ENCODE data around the gene CTIF.

CTIF gene

DNA sequence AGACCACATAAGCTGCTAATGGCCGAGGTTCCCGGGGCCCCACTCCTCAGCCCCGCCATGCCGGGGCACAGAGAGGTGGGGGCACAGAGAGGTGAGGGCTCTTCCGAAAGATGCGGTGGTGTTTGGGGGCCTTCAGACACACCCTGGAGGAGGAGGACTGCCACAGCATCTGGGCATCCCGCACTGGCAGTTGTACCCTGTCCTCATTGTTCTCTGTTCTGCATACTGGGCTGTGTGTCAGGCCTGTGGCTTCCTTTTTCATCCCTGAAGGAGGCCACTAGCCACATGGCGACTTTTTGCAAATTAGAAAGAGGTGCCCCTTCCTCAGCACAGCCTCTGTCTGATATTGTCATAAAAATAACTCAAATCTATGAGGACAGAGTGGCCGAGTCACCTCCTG lies 150.1 kb downstream of the CTIF start:
- H3K4me3 ChIP-seq (ENCODE audit: low read depth, low read length) = no peak overlapping the region
- no peak for DNase-seq (ENCODE audit: low read depth)

DNA sequence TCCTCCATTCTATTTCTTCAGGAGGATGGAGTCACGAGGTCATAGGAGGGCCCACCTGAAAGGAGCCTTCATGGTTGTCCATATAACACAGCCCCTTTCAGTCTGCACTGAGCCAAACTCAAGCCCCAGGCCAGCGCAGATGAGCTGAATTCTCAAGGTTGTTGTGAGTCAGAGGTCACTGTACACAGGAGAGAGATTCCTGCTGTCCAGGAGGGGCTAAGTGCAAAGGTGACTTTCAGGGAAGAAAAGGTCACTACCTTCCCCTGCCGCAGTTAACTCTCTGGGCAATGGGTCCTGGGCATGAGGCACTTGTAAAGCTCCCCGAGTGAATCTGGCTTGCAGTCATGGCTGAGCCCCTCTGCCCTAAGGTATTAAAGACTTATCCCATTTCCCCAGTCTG lies 150.7 kb downstream of the CTIF start:
- DNase-seq (ENCODE audit: low read depth) = no peak

DNA sequence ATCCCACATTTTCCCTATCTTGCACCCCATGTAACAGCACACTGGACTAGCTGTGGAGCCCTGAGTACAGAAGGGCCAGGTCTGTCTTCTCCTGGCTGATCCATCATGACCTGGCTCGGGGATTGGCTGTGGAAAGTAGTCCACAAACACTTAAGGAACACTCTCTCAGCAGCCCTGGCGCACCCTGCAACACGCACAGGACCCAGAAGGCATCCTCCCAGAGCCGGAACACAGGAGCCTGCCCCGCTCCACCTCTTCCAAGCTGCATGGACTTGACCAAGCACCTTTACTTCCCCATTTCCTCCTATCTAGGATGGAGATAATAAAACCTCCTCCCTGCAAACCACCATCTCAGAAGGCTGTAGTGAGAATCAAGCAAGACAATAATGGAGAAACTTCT lies 151.7 kb downstream of the CTIF start:
- H3K4me3 ChIP-seq (ENCODE audit: low read depth, low read length) = no peak overlapping the region
- no peak for DNase-seq (ENCODE audit: low read depth)

More for the DNA sequence above, 150.7 kb downstream of the CTIF start:
- H3K4me3 ChIP-seq (ENCODE audit: low read depth, low read length) = no peak overlapping the region

DNA sequence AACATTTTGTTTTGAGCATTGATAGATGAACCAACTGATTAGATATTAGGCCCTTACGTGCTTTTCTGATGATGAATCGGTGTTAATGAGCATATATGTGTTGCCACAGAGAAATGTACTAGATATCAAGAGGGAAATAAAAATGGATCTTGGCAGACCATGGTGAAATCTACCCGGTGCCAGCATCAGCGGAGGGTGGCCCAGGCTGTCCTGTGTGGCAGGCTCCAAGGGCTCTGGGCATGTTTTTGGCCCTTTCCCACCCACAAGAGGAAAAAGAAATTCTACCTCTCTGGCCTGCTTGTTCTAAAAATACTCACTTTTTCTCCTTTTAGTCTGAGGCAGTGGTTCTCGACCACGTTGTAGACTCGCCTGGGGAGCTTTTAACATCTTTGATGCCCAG lies 154.2 kb downstream of the CTIF start:
- no peak for DNase-seq (ENCODE audit: low read depth)
- H3K4me3 ChIP-seq (ENCODE audit: low read depth, low read length) = no peak overlapping the region

DNA sequence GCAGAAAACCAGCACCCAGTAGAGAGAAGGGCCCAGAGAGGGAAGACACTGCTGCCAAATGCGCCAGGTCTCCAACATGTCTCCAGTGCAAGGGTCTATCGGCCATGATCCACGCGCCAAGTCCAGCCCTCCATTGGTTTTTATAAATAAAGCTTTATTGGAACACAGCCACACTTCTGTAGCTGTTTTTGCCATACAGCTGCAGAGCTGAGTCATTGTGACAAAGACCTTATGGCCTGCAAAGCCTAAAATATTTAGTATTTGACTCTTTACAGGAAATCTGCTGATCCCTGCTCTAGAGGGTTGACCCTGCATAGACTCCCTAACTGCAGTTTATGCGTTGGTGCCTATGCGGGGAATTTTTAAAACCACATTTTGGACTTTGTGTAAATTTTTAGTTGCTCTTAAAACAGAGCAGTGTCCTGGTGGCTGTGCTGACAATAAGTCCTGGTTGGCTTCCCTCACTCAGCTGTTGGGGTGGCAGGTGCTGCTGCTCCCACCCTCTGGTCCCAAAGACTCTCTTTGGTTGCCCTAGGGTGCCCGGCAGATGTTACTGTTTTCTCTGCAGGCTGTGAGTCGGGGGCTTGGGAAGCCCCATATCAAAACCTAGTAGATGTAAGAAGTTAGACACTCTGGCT lies 154.9 kb downstream of the CTIF start:
- no peak for DNase-seq (ENCODE audit: low read depth)
- no peak overlapping the region for H3K4me3 ChIP-seq (ENCODE audit: low read depth, low read length)

DNA sequence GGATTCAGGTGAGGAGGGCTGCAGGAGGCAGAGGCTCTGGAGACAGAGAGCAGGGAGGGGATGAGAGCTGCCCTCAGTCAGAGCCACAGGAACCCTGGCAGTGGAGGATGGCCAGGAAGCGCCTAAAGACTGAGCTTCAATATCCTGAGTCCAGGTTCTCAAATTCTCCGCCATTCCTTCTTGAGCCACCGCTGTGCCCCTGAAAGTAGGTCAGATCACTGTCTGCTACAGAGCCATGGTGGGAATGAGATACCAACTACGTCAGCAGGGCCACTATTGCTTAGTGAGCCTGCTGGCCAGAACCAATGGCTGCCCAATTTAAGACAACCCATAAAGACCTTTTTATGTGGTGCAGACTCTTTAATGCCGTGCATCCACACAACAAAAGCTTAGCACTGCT lies 155.5 kb downstream of the CTIF start:
- H3K4me3 ChIP-seq (ENCODE audit: low read depth, low read length) = no peak overlapping the region
- no peak for DNase-seq (ENCODE audit: low read depth)

DNA sequence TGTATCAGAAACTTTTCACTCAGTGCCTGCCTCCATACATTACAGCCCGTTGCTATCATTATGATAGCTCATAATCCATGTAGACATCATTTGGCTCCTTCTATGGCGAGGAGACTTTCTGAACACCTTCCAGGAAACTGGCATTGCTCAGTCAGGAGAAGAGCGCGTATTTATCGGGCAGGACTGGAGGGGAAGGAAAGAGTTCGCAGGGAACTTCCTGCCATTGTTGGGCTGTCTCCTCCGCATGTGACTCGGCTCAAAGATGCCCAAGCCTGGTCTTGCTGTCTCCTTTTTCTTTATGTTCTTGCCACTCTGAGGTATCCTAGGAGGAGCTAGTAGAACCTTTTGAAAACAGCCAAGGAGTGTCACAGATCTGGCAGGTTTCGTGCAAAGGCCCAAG lies 156.8 kb downstream of the CTIF start:
- no peak for DNase-seq (ENCODE audit: low read depth)

DNA sequence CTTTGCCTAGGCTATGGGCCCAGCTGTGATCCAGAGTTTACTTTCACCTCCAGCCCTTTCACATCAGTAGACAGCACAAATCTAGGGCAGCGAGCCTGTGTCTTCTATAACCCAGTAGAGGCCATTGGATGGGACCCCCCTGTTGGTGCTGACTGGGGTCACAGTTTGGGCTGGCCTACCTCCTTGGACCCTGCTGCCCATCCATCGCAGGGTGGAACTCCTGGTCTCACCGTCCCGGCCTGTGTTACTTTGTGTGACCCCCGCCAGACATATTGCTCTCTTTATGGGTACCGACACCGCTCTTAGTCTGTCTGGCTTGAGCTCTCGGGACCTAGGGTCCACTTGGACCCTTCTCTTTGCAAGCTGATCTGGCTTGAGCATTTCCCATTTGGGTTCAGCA lies 157.4 kb downstream of the CTIF start:
- no peak for DNase-seq (ENCODE audit: low read depth)
- no peak overlapping the region for H3K4me3 ChIP-seq (ENCODE audit: low read depth, low read length)

More for the DNA sequence above, 156.8 kb downstream of the CTIF start:
- no peak overlapping the region for H3K4me3 ChIP-seq (ENCODE audit: low read depth, low read length)

DNA sequence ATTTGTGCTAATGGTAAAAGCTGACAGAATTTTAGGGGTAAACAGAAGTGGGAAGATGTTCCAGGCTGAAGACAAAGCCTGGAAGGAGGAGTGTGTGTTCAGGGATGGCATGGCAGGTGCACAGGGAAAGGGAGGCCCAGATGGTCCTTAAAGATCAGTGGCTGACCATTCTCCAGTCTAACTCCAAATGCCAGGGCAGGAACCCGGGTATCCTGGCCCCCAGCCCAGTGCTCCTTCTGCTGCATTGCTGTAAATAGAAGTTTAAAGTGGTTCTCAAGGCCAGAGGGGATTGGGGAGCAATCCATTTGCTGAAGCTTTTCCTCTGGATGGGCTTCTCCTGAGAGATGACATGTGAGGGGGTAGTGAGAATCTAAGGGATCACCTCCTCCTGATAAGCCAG lies 158.6 kb downstream of the CTIF start:
- H3K4me3 ChIP-seq (ENCODE audit: low read depth, low read length) = no peak overlapping the region
- no peak for DNase-seq (ENCODE audit: low read depth)

DNA sequence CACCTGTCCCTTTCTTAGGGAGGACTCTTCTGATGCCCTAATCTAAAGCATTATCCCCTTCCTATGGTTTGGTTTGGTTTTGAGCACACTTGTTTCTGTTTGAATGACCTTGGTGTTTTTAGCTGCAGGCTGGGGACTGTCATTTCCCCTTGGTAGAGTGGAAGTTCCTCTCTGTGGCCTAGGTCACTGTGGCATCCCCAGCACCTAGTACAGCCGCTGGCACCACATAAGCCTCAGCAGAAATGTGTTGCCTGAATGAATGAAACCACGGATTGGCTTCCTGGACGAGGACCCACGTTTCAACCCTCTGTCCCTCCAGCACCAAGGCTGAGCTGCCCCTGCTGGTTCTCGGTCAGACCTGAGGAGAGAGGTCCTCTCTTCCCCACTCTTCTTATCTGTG lies 159.9 kb downstream of the CTIF start:
- no peak overlapping the region for H3K4me3 ChIP-seq (ENCODE audit: low read depth, low read length)
- no peak for DNase-seq (ENCODE audit: low read depth)

DNA sequence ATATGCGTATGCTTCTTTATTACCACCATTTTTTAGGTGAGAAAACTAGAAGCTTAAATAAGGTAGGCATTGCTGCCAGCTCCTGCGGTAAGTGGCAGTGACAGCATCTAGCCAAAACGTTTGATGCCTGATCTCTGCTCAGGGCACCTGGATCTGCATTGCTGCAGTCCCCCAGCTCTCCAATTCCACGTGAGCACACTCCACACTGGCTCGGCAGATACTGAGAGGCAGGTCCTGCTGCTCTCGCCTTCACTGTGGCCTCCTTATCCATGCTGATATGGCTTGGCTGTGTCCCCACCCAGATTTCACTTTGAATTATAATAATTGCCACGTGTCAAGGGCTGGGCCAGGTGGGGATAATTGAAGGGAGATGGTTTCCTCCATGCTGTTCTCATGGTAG lies 160.9 kb downstream of the CTIF start:
- H3K4me3 ChIP-seq (ENCODE audit: low read depth, low read length) = no peak overlapping the region
- DNase-seq (ENCODE audit: low read depth) = no peak

DNA sequence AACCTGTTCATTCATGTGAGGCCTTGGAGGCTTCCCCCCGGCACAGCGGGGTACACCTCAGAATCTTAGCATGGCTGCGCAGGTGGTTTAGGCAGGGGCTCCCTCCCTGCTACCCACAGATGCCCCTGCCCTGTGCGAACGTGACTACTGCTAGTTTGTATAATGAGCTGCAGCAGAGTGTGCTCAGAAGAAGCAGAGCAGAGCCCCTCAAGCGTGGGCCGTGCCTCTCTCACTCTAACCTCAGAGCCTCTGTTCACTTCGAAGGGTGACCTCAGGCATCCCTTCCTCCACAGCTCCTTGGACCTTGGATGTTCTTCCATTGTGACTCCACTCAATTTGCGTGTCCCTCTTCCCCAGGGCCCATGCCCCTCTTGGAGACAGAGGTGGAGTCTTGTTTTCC lies 161.6 kb downstream of the CTIF start:
- no peak for DNase-seq (ENCODE audit: low read depth)

DNA sequence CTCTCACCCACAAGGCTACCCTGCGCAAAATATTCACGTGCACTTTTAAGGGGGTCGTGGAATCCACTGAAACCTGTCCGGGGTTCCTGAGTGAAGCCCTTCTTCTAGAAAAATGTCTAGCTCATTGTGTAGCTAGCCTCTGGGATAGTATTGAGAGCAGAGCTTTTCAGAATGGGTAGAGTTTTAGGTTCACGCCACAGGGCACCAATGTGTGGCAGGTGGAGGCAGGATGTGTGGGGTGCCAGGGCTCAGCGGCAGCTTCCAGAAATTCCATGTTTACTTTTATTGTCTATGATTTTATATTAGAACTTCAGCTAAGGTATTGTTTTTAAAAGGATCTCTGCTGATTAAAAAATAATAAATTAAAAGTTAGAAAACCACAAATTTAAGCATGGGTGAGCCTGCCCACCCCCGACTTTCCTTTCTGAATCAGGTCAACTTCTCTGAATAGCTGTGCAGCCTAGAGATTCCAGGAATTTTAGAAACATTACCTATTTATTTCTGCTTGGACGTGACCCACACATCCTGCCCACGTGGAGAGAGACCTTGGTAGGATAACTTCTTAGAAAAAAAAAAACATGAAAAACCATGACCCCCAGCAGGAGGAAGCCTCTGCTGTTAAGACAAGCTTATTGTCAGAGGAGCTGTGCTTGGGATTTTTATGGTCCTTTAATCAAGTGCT lies 163.7 kb downstream of the CTIF start:
- no peak overlapping the region for H3K4me3 ChIP-seq (ENCODE audit: low read depth, low read length)
- DNase-seq (ENCODE audit: low read depth) = no peak

More for the DNA sequence above, 161.6 kb downstream of the CTIF start:
- H3K4me3 ChIP-seq (ENCODE audit: low read depth, low read length) = no peak overlapping the region

DNA sequence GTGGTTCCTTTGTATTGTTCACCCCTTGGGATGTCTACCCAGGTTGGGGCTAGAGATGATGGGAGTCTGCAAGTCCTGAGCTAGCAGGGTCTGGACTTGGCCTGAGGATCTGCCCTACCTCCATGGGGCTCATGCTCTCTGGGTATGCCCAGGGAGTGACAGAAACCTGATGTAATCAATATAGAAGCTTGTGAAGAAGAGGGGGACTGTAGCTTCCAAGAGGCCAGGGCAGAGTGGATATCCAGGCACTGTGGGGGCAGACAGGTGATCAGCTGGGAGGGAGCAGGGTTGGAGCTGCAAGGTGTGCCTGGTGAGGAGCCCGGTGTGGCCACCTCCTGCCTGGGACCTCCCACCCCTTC lies 164.2 kb downstream of the CTIF start:
- H3K4me3 ChIP-seq (ENCODE audit: low read depth, low read length) = no peak overlapping the region
- DNase-seq (ENCODE audit: low read depth) = no peak

DNA sequence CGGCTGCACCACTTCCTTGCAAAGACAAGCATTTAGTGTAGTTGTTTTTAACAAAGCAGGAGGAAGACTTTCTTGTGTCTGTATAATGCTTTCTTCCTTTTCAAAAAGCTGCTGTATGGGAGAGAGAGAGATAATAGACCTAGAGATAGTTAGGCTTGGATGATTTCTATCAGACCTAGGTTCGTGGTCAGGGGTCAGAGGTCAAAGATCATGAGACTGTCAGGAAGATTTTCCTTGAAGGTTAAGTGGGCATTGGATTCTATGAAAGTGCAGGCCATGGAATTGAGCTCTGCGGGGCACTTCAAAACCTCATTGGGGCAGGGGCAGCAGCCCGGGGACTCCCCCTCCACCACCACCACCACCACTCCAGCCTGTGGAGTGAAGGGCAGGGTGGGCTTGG lies 164.6 kb downstream of the CTIF start:
- DNase-seq (ENCODE audit: low read depth) = no peak
- H3K4me3 ChIP-seq (ENCODE audit: low read depth, low read length) = no peak overlapping the region

DNA sequence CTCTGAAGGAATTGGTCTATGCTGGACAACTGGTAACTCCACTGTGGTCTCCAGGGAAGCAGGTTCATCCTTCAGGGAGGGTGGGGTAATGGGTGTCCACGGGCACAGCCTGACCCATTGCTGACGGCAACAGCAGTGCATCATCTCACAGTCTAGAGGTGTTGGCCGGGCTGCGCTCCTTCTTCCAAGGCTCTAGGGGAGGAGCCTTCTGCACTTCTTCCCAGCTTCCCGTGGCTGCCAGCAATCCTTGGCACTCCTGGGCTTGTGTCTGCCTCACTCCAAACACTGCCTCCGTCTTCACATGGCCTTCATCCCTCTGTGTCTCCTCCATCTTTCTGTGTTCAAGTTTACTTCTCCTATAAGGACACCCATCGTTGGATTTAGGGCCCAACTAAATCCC lies 166.2 kb downstream of the CTIF start:
- no peak for DNase-seq (ENCODE audit: low read depth)

DNA sequence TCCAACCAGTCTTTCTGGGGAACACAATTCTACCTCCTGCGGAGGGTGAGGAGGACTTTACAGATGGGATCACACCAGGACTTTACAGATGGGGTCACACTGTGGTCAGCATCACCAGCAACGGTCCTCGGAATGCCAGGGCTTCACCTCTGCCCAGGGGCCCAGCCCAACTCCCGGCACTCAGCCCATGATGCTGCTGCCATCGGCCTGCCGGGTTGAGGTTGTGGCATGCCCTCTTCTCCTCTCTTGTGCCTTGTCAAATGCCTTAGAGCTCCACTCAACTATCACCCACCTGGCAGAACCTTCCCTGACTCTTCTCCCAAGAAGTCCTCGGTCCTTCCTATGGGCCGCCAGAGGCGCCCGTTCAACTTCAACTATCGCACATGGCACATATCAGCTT lies 166.7 kb downstream of the CTIF start:
- DNase-seq (ENCODE audit: low read depth) = no peak
- H3K4me3 ChIP-seq (ENCODE audit: low read depth, low read length) = no peak overlapping the region

More for the DNA sequence above, 166.2 kb downstream of the CTIF start:
- no peak overlapping the region for H3K4me3 ChIP-seq (ENCODE audit: low read depth, low read length)

DNA sequence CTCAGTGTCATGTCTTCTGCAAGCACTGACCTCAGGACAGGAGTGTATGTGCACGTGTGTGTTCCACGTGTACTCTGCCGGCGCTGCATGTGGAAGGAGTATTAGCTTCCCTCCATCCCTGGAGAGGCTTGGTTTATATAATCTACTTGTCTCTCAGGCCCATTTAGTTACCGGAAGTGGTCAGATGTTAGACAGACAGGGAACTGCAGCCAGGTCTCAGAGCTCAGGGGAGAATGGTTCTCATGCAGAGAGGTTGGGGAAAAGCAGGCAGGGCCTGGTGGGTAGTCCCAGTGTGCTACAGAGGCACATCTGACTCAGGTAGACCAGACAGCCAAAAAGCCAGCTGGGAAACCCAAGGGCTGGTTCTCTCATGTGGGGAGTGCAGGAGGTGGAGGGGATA lies 167.9 kb downstream of the CTIF start:
- H3K4me3 ChIP-seq (ENCODE audit: low read depth, low read length) = no peak overlapping the region
- no peak for DNase-seq (ENCODE audit: low read depth)

DNA sequence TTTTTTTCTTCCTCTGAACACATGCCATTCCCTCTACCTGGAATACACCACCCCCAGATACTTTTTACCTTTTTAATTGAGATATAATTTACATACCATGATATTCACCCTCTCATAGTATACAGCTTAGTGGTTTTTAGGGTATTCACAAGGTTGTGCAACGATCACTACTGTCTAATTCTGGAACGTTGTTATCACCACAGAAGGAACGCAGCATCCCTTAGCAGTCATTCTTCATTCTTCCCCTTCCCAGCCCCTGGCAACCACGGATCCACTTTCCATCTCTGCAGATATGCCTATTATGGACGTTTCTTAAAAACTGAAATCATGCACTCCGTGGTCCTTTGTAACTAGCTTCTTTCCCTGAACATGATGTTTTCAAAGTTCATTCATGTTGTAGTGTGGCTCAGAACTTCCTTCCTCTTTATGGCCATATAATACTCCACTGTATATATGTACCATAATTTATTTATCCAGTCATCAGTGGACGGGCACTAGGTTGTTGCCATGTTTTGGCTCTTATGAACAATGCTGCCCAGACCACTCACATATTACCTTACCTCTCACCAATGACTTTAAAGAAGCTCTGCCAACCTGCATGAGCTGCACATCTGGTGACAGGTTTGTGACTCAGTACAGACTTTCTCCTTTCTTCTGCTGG lies 168.9 kb downstream of the CTIF start:
- DNase-seq (ENCODE audit: low read depth) = no peak
- H3K4me3 ChIP-seq (ENCODE audit: low read depth, low read length) = no peak overlapping the region

DNA sequence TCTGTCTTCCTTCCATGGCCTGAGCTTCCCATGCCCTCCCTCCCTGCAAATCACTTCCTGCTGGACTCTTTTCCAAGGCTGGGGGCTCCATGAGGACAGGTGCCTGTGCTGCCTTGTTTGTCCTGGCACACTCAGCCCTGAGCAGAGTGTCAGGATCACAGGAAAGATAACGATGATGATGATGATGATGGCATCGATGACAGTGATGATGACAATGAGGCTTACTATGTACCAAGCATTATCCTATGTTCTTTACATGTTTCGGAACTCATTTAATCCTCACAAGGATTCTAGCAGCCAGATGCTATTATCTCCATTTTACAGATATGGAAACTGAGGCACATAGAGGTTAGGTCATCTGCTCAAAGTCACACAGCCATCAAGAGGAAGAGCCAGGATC lies 170.0 kb downstream of the CTIF start:
- H3K4me3 ChIP-seq (ENCODE audit: low read depth, low read length) = no peak overlapping the region
- DNase-seq (ENCODE audit: low read depth) = no peak

Measured in skeletal muscle cell (primary cell).